H1 (cell line): Measurements from ENCODE around the gene DPYSL4. TPM values are rescaled to one million over a fixed set of nuclear protein-coding genes. Genes with fewer than 3 reads are reported as not detected.

Experiments used
- POU5F1 ChIP-seq: IDR thresholded peaks from 2 replicates; pipeline ENCODE4 v1.6.1; 2011; ENCODE audit warnings: low read depth, mild to moderate bottlenecking, low read length, moderate library complexity
- TCF12 ChIP-seq: IDR thresholded peaks from 2 replicates; pipeline ENCODE4 v1.6.1; 2011; ENCODE audit warnings: low read depth, mild to moderate bottlenecking, low read length
- polyA plus RNA-seq, 7 experiments: library from polyadenylated mRNA; depleted of rRNA in 3 of 7; stranded (reverse) in 5 of 7; unstranded in 2 of 7; fragments of >200 nt in 5 of 7; fragments of 200-250 nt in 2 of 7; gene quantifications; 1 replicate in 5 of 7; 2 replicates in 1 of 7; 4 replicates in 1 of 7; pipeline versions ENCODE4 v1.2.1 to v1.2.3, GENCODE V29; 2011 to 2013; ENCODE audit warnings: missing spikeins in 2 of 7, mixed read lengths in 2 of 7
- total RNA-seq: library from RNA; stranded (reverse); fragmentation: NEBNext Ultra II Directional; extraction: Animal tissue kit (Norgen Biotek cat#: 25700); gene quantifications from 2 replicates; pipeline ENCODE4 v1.2.1, GENCODE V29; 2021

DPYSL4 gene
- total and polyA plus RNA-seq, 2 of the 8 experiments (the other 6 are each of a cell fraction or from before 2014, with no cell fraction given): 12.9 to 15.2 TPM

DNA sequence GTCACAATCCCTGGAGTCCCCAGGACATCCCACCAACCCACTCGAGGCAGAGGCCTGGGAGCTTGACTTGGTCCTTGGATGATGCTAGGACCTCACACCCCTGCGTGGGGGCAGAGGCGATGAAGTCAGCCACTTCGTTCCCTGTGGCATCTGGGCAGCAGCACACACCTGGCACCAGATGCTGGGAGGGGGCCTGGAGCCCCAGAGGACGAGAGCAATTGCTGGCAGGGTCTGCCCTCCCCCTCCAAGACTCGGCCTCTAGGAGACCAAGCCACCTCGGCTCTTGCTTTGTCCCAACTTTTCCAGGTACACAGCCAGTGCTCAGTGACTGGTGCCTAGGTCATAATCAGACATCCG is 39.1 kb downstream of the DPYSL4 start (continued):
- TF ChIP-seq POU5F1 (no peak), TCF12 (no peak)
